C4-2B (cell line): ENCODE data around the gene KCNH2.

Source experiments
- ZFX ChIP-seq: fragments of 450-650 bp; IDR thresholded peaks from 2 replicates; pipeline ENCODE4 v1.6.1; 2017
- TF ChIP-seq, protein P1 (sequence below): fragments of 450-650 bp; conservative IDR thresholded peaks from 2 replicates; pipeline ENCODE4 v1.5.1; 2017; ENCODE audit warnings: mild to moderate bottlenecking

DNA sequence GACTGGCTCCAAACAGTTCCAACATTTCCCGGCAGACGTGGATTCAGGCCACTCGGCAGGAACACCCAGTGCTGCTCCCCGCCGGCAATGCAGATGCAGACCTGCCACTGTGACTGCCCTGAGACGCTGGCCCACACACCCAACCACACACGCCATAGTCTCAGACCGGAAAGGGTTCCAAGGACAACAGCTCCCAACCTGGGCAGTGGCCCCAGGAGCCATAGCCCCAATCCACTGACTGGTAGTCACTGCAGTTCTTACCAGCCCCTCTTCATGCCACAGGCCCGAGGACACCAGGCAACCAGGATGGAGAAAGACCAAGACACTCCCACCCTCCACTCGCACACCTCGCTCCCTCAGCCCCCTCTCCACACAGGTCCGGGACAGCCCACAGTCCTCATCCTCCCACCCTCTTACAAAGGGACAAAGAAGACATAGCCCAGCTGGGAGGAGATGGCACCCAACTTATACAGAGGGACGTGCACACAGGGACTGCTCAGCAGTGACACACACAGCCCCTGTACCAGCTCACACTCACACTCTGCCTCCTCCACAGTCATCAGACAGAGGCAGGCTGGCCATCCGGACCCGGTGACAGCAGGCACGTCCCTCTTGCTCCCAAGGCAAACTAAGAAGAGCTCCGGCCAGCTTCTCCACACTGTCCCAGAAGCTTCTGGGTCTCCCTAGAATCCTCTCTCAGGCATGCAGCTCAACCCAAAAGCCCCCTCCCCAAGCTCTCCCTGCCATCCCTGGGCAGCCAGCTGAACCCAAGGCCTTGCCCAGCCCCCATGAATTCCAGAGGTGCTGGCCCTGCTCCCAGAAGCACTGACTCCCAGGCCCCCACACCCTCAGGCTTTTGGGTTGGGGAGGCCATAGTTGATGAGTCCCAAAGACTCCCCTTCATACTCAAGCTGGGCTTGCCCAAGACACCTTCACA is 24.8 kb downstream of the KCNH2 start:
- TF ChIP-seq, protein P1, sequence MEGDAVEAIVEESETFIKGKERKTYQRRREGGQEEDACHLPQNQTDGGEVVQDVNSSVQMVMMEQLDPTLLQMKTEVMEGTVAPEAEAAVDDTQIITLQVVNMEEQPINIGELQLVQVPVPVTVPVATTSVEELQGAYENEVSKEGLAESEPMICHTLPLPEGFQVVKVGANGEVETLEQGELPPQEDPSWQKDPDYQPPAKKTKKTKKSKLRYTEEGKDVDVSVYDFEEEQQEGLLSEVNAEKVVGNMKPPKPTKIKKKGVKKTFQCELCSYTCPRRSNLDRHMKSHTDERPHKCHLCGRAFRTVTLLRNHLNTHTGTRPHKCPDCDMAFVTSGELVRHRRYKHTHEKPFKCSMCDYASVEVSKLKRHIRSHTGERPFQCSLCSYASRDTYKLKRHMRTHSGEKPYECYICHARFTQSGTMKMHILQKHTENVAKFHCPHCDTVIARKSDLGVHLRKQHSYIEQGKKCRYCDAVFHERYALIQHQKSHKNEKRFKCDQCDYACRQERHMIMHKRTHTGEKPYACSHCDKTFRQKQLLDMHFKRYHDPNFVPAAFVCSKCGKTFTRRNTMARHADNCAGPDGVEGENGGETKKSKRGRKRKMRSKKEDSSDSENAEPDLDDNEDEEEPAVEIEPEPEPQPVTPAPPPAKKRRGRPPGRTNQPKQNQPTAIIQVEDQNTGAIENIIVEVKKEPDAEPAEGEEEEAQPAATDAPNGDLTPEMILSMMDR: no peak
- no peak for TF ChIP-seq ZFX
